Endometrial microvascular endothelial cells (primary cell): Measurements from ENCODE around the gene BCL11B. TPM values are rescaled to one million over a fixed set of nuclear protein-coding genes. Genes with fewer than 3 reads are reported as not detected.

ENCODE experiments used
- in situ Hi-C: cut with HindIII; loops from 2 replicates; pipeline ENCODE4 v1.10.0; 2017; ENCODE audit warnings: low sequenced_read_pairs, low pct_unique_long_range_greater_than_20kb; ENCODE audit errors: inconsistent ontology term
- total RNA-seq: library from RNA; depleted of rRNA; stranded (reverse); fragments of >200 nt; gene quantifications from one replicate; pipeline ENCODE4 v1.2.3, GENCODE V29; 2015; ENCODE audit errors: inconsistent ontology term

Gene BCL11B
- total RNA-seq, 1 donor from 2014 or later: not detected

DNA sequence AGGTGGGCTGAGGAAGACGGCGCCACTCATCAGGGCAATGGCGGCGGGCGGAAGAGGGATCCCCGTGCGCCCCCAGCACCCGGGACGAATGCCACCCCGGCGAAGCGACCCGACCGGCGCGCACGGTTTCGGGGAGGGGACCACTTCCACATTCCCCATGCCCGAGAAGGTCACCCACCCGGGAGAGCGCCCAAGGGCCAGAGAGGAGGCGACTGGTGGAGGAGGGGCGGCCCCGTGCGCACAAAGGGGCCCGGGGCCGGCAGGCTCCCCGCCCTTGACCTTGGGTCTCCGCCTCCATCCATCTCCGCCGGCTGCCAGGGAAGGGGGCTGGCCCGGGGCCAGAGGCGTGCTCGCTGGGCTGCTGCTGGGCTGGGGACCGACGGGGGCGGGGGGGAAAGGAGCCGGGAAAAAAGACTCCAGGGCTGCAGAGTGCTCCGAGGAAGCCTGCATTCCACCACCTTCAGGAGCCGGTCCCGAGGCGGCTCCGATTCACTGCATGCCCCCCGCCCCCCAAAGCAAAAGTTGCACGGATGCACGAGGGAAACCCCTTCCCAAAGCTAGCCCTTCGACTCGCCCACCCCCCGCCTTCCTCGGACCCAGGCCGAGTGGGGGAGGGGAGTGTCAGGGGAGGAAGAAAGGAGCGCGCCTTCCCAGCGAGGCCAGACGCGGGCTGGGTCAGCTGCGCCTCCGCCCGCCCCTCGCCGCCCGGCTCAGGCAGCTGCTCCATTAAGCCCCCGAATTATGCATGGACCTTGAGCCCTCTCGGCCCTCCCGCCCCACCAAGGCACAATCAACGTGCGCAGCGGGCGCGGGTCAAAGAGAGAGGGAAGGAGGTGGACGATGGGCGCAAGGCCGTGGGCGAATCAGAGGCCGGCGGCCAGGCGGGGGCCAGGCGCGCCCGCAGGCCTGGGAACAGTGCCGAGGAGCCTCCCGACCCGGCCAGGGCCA lies 26.2 kb downstream of the BCL11B start:
- in situ Hi-C loops: no loop called here

DNA sequence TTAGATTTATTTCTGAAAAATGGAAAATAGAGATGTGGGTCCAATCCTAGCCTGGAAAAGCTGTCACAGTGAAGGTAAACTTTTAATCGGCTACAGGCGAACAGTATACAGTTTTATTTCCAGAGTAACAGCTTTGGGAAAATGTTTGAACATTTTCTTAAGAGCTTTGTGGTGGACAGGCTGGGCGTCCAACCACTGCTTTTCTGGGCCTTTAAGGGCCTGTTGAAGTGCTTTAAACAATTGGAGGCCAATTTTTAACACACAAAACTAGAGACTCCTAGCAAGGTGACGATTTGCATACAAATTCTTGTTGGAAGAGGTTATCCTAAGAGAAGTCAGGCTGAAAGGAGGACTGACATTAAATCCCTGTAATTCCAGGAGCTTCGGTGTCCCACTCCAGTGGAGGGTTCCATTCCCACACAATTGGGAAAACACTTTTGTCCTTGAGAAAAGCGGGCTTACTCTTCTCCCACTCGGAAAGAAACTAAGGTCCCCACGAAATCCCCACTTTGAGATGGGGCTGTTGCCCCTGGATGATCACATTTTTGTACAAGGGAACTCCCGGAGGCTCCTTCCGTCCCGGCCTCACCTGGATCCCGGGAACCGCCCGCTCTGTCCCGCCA lies 26.9 kb downstream of the BCL11B start:
- in situ Hi-C loops: no loop called here

GRCh38 chr14:99244367-99244901 lies 27.6 kb downstream of the BCL11B start:
- in situ Hi-C loops: no loop called here

GRCh38 chr14:99242816-99243721 lies 28.9 kb downstream of the BCL11B start:
- in situ Hi-C loops: no loop called here

DNA sequence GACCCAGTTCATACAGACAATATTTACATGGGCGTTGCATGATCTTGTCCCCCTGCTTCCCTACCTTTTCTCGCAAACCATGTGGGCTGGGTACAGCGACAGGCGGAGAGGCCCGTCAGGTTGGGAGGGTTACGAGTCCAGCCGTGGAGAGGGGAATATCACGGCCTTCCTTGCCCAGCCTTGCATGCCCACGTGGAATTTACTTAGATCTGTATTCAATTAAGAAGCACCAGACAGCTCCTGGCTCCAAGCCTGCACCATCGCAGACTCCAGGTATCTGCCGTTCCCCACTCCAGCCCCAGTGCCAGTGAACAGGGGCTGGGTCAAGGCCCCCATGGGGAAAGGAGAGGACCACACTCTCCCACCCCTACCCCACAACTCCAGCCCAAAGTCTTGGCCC lies 29.8 kb downstream of the BCL11B start:
- in situ Hi-C loops: no loop called here

- in situ Hi-C loops: no loop called here
Measured at GRCh38 chr14:99241325-99242010, 30.5 kb downstream of the BCL11B start.

GRCh38 chr14:99240627-99241324 lies 31.2 kb downstream of the BCL11B start:
- in situ Hi-C loops: no loop called here

DNA sequence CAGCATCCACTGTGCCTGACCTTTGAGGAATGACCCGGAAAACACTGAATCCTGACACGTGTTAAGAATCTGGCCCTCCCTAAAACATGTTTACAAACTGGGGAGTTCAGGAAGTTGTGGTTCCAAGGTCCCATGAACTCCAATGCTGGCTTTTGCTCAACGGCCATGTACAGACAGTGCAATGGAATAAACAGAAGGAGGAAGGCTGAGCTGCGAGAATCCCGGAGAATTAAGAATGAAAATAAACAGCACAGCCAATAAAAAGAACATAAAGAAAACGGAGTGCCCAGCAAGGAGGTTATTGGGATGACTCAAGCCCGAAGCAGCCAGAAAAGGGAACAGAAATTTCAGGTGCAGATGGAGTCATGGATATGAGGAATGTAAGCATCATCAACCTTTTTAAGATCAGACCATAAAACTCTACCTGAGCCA lies 32.3 kb downstream of the BCL11B start:
- in situ Hi-C loops: no loop called here

- in situ Hi-C loops: no loop called here
Measured at GRCh38 chr14:99238216-99238615, 33.8 kb downstream of the BCL11B start.

GRCh38 chr14:99237288-99237687 lies 34.7 kb downstream of the BCL11B start:
- in situ Hi-C loops: no loop called here

GRCh38 chr14:99236386-99237138 lies 35.4 kb downstream of the BCL11B start:
- in situ Hi-C loops: no loop called here

- in situ Hi-C loops: no loop called here
Measured at GRCh38 chr14:99235582-99236320, 36.2 kb downstream of the BCL11B start.

- in situ Hi-C loops: no loop called here
Measured at GRCh38 chr14:99234961-99235571, 36.9 kb downstream of the BCL11B start.

DNA sequence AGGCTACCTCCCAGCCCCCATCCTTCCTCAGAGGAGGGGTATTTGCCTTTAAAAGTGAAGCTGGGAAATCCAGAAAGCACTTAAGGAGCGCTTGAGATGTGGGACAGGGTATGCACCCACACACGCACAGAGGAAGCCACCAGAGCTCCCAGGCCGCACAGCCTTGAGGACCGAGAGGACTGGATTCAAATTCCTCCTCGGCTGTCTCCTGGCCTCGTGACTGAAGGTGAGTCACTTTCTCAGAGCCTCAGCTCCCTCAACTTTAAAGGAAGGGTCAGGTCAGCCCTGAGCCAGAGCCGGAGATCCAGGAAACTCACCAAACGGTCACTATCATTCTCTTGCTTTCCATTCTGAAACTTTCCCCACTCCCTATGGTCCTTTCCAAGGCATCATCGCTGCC lies 37.6 kb downstream of the BCL11B start:
- in situ Hi-C loops: no loop called here

- in situ Hi-C loops: no loop called here
Measured at GRCh38 chr14:99233222-99234035, 38.6 kb downstream of the BCL11B start.
